AG10803 (cell line): Measurements from ENCODE around the gene KCNH1.

Experiments
- DNase-seq: peaks from one replicate; pipeline ENCODE4 v3.0.0; 2010; ENCODE audit warnings: low read depth
- H3K4me3 ChIP-seq: 2 replicates; pipeline ENCODE4 v1.5.1; 2011; ENCODE audit warnings: mild to moderate bottlenecking, low read length, control low read depth
- TF ChIP-seq, protein P1 (sequence below): conservative IDR thresholded peaks from 2 replicates; pipeline ENCODE4 v1.5.1; 2011; ENCODE audit warnings: mild to moderate bottlenecking, low read length, control low read depth, inconsistent platforms

Gene KCNH1

DNA sequence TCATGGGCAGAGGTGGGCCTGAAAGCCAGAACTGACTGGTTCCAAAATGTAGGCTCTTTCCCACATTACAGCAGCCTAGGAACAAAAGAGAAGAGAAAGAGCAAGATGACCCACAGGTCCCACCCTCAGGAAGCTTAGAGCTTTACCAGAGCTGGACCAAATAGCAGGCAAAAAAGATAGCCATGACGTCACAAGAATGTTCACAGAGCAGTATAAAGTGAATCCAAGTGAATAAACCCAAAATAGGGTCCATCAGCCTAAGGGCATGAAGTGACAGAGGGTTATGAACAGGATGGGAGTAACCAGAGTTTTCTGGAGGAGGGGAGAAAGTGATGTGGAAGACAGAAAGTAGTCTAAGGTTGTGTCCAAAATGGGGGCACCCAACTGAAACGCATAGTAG lies 221.2 kb downstream of the KCNH1 start:
- TF ChIP-seq, protein P1, sequence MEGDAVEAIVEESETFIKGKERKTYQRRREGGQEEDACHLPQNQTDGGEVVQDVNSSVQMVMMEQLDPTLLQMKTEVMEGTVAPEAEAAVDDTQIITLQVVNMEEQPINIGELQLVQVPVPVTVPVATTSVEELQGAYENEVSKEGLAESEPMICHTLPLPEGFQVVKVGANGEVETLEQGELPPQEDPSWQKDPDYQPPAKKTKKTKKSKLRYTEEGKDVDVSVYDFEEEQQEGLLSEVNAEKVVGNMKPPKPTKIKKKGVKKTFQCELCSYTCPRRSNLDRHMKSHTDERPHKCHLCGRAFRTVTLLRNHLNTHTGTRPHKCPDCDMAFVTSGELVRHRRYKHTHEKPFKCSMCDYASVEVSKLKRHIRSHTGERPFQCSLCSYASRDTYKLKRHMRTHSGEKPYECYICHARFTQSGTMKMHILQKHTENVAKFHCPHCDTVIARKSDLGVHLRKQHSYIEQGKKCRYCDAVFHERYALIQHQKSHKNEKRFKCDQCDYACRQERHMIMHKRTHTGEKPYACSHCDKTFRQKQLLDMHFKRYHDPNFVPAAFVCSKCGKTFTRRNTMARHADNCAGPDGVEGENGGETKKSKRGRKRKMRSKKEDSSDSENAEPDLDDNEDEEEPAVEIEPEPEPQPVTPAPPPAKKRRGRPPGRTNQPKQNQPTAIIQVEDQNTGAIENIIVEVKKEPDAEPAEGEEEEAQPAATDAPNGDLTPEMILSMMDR = no peak
- DNase-seq = no peak
- no peak overlapping the region for H3K4me3 ChIP-seq

- peak; percentile 4 for DNase-seq
- TF ChIP-seq, protein P1 = no peak
- H3K4me3 ChIP-seq = no peak overlapping the region
Observed at GRCh38 chr1:210910020-210910575, 223.8 kb downstream of the KCNH1 start.

- DNase-seq = no peak
- H3K4me3 ChIP-seq = no peak overlapping the region
- TF ChIP-seq, protein P1 = no peak
Observed at GRCh38 chr1:210908791-210909190, 225.2 kb downstream of the KCNH1 start.

DNA sequence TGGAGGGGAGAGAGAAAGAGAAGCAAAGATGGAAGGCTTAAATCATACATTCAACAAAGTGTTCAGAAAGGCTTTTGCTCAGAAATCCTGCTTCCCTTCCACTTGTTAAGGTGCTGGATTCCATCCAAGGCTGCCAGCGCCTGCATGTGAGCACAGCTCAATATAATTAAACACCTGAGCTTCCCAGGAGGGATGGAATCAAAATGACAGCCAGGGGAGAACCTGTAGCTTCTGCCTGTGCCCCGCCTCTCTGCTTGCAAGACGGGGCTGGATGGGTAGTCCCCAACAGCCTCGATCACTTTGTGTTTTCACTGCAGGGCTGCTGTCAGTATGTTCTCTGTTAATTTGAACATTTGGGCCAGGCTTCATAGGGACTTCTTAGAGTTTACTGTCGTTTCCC lies 225.7 kb downstream of the KCNH1 start:
- no peak overlapping the region for H3K4me3 ChIP-seq
- DNase-seq = no peak
- TF ChIP-seq, protein P1 = no peak

DNA sequence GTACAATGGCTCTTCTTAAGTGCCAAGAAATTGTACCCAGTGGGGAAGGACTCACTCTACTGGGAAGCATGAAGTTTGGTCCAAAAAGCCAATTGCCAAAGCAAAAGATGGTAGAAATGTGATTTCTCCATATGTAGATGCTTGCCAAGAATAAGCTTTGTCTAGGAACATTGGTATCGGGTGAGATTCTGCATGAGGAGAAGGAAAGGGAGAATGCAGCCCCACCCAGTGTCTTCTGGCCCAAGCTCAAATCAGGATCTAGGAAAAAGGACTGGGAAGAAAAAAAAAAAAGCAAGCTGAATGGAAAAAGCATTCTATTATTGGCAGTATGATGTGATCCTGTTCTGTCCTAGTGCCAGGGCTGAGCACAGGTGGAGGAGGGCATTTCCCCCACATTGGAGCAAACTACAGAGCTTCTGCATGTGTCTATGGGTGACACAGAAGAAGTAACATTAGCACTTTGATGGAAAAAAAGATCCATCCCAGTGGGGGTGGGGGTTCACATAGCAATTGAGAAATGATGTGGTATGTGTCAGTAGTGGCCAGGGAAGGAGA lies 226.6 kb downstream of the KCNH1 start:
- TF ChIP-seq, protein P1 = no peak
- no peak overlapping the region for H3K4me3 ChIP-seq
- no peak for DNase-seq

GRCh38 chr1:210905944-210906453 lies 227.9 kb downstream of the KCNH1 start:
- TF ChIP-seq, protein P1 = no peak
- no peak overlapping the region for H3K4me3 ChIP-seq
- DNase-seq = no peak

DNA sequence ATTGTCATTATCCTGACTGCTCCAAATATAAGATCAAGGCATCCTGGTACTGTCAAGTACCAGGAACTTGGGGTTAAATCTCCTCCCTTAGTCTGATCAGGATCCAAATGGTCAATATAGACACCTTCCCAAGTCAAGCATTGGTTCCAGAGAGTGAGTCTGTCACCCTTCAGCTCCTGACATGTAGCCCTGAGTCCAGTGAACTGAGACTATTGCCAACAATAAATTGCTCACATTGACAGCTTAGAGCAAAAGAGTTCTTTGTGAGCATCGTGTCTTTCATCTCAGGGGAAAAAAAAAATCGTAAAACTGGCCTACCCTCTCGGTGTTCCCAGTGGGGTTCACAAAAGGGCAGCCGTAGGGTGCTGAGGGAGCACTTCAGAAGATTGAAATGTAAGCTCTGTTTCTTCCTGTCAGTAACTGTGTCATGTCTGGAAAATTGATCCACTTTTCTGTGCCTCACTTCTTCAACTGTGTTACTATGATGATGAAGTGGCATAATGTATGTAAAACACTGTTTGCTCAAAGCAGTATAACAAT lies 228.5 kb downstream of the KCNH1 start:
- TF ChIP-seq, protein P1 = no peak
- DNase-seq = no peak
- no peak overlapping the region for H3K4me3 ChIP-seq
